ENCODE measurements around the gene PCCA. TPM values are rescaled to one million over a fixed set of nuclear protein-coding genes. Genes with fewer than 3 reads are reported as not detected.
"Not testable (repeated sequence)": the region's sequence is repeated elsewhere in the genome, so short reads cannot be mapped to it uniquely, and the experiment has no call there.

Gene PCCA
- total and polyA plus RNA-seq, 8 donors, result 31.4 to 140 (median 77.0) TPM

GRCh38 chr13:100522618-100523309, 433.9 kb downstream of the PCCA start:
- H3K27me3 ChIP-seq, result no peaks in the 10 kb centered on the region
- H3K36me3 ChIP-seq, result peaks cover 4 to 29% (median 26%) of the 10 kb centered on the region in 4 donors
- H3K4me1 ChIP-seq, result peaks cover 0 to 7% (median 0%) of the 10 kb centered on the region in 4 donors
- no peak overlapping the region for H3K27ac ChIP-seq
- intact Hi-C loops (cut with DNase I; ENCODE audit: low total_unique reads), result no loop called here
- H3K9me3 ChIP-seq, result no peaks in the 10 kb centered on the region
- no peak for DNase-seq
- WGBS, 5 donors, result 91 to 97% (median 95%) methylated on average over 9 of the region's 9 CpGs
- TF ChIP-seq POLR2AphosphoS5 (IDR thresholded peaks at IDR 0.05) (no peak), EP300 (IDR thresholded peaks at IDR 0.05) (no peak)
- no peak overlapping the region for H3K4me3 ChIP-seq

GRCh38 chr13:100523411-100523810, 434.5 kb downstream of the PCCA start:
- intact Hi-C loops (cut with DNase I; ENCODE audit: low total_unique reads), result no loop called here
- Histone ChIP-seq H3K27ac (no peak overlapping the region), H3K27me3 (no peaks in the 10 kb centered on the region), H3K4me1 (peaks cover 0 to under 1% (median 0%) of the 10 kb centered on the region in 4 donors), H3K36me3 (peaks cover 4 to 36% (median 32%) of the 10 kb centered on the region in 4 donors), H3K9me3 (no peaks in the 10 kb centered on the region), H3K4me3 (no peak overlapping the region)
- DNase-seq, result no peak
- WGBS, 5 donors, result 81 to 91% (median 91%) methylated on average over 14 of the region's 14 CpGs
- TF ChIP-seq EP300 (IDR thresholded peaks at IDR 0.05) (no peak), CTCF (IDR thresholded peaks at IDR 0.05) (no peak), POLR2A (IDR thresholded peaks at IDR 0.05) (no peak), POLR2AphosphoS5 (IDR thresholded peaks at IDR 0.05) (no peak)

GRCh38 chr13:100523981-100524386, 435.1 kb downstream of the PCCA start:
- Histone ChIP-seq H3K9me3 (no peaks in the 10 kb centered on the region), H3K4me3 (no peak overlapping the region), H3K27me3 (no peaks in the 10 kb centered on the region), H3K4me1 (no peaks in the 10 kb centered on the region), H3K36me3 (peaks cover 4 to 42% (median 38%) of the 10 kb centered on the region in 4 donors), H3K27ac (no peak overlapping the region)
- TF ChIP-seq POLR2A (IDR thresholded peaks at IDR 0.05), result no peak
- no peak for TF ChIP-seq EP300 (IDR thresholded peaks at IDR 0.05)
- TF ChIP-seq CTCF (IDR thresholded peaks at IDR 0.05), result no peak
- TF ChIP-seq POLR2AphosphoS5 (IDR thresholded peaks at IDR 0.05), result no peak
- intact Hi-C loops (cut with DNase I; ENCODE audit: low total_unique reads), result no loop called here
- no peak for DNase-seq
- 80 to 97% (median 90%) methylated on average over 6 to 8 of the region's 8 CpGs for WGBS, 5 donors

DNA sequence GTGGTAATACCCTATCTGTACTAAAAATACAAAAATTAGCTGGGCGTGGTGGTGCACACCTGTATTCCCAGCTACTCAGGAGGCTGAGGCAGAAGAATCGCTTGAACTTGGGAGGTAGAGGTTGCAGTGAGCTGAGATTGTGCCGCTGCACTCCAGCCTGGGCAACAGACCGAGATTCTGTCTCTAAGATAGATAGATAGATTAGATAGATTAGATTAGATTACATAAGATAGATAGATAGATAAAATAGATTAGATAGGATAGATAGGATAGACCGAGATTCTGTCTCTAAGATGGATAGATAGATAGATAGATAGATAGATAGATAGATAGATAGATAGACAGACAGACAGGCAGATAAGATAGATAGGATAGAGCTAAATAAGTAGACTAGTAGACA, 435.8 kb downstream of the PCCA start:
- DNase-seq; H3K9me3 ChIP-seq; H3K4me1 ChIP-seq; intact Hi-C loops (cut with DNase I; ENCODE audit: low total_unique reads); H3K4me3 ChIP-seq; H3K27me3 ChIP-seq; H3K27ac ChIP-seq: not testable (repeated sequence)
- 90 to 94% (median 92%) methylated on average over 5 of the region's 5 CpGs for WGBS, 5 donors
- H3K36me3 ChIP-seq, result peaks cover 4 to 49% (median 45%) of the 10 kb centered on the region in 4 donors

GRCh38 chr13:100525453-100526317, 436.8 kb downstream of the PCCA start:
- 83 to 87% (median 86%) methylated on average over 14 to 17 of the region's 17 CpGs for WGBS, 5 donors
- Histone ChIP-seq H3K36me3 (peaks cover 4 to 57% (median 53%) of the 10 kb centered on the region in 4 donors), H3K4me3 (no peak overlapping the region), H3K27ac (no peak overlapping the region), H3K9me3 (no peaks in the 10 kb centered on the region), H3K4me1 (no peaks in the 10 kb centered on the region), H3K27me3 (no peaks in the 10 kb centered on the region)
- intact Hi-C loops (cut with DNase I; ENCODE audit: low total_unique reads), result no loop called here
- no peak for DNase-seq
- TF ChIP-seq POLR2A (IDR thresholded peaks at IDR 0.05) (no peak), EP300 (IDR thresholded peaks at IDR 0.05) (no peak), POLR2AphosphoS5 (IDR thresholded peaks at IDR 0.05) (no peak), CTCF (IDR thresholded peaks at IDR 0.05) (no peak)
